Measurements from ENCODE around the gene FCHO1. TPM values are rescaled to one million over a fixed set of nuclear protein-coding genes. Genes with fewer than 3 reads are reported as not detected.
A peak's percentile ranks its signal among the peaks of the same experiment; 100 is the strongest.

FCHO1 gene
- total RNA-seq, 2 experiments from 2014 or later = 40.7 to 43.1 TPM

- H3K27me3 ChIP-seq (ENCODE audit: control insufficient read depth in 1 of 2, insufficient read depth in 2 of 2, low read length in 2 of 2) = no peaks in the 10 kb centered on the region
- Mint-ChIP-seq H3K9me3 (no peaks in the 10 kb centered on the region), H3K27ac (peak overlapping the region; percentile 33), H3K36me3 (ENCODE audit: low read depth) (peaks cover 79% of the 10 kb centered on the region), H3K4me3 (no peak overlapping the region), H3K27me3 (no peaks in the 10 kb centered on the region), H3K4me1 (ENCODE audit: low read depth) (peaks cover 4% of the 10 kb centered on the region)
- ATAC-seq (ENCODE audit: poor library complexity) = peak; percentile 54
- intact Hi-C loops (cut with DNase I, micrococcal nuclease) = no loop called here
- CTCF ChIA-PET = no interaction called here
- peaks cover 4% of the 10 kb centered on the region for H3K4me1 ChIP-seq (ENCODE audit: insufficient read depth, low read length)
- no peaks in the 10 kb centered on the region for H3K9me3 ChIP-seq (ENCODE audit: control insufficient read depth in 1 of 2, insufficient read depth in 1 of 2, low read length in 2 of 2)
- H3K36me3 ChIP-seq (ENCODE audit: insufficient read depth, low read length) = peaks cover 69% of the 10 kb centered on the region
- POLR2A ChIA-PET = interaction anchor here (1.9 kb wide), 1 partner anchor 85 kb away, joined by 4 read pairs; no protein-coding TSS in a partner anchor
- peak in 3 of 14 experiments; percentile 39 to 66 (median 48) for DNase-seq
- TF ChIP-seq CTCF (IDR thresholded peaks at IDR 0.05) = no peak
- no peak overlapping the region for H3K4me3 ChIP-seq (ENCODE audit: low read length)
- no peak overlapping the region for H3K27ac ChIP-seq (ENCODE audit: low read depth in 1 of 2, low read length in 2 of 2)
Measured at GRCh38 chr19:17765069-17765618, 13.9 kb downstream of the FCHO1 start.

DNA sequence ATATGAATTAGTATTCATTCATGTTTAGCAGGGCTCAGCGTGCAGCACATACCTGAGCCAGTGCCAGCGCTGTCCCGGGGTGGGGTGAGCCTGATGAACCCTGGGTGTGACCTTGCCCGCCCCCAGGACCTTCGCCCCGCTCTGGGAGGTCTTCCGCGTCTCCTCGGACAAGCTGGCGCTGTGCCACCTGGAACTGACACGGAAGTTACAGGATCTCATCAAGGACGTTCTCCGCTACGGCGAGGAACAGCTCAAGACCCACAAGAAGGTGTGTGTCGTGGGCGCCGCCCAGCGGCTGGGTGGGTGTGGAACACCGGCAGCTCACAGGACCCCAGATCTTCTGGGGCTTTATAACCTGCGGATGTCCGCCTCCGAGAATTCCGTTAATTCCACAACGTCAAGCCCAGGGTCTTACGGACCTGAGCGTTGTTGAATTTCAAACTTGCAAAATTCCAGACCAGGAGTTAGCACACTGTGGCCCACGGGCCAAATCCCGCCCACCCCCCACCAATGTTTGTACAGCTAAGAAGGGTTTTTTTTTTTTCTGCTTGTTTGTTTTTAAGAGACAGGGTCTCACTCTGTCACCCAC, 15.4 kb downstream of the FCHO1 start:
- H3K4me3 Mint-ChIP-seq = no peak overlapping the region
- peaks cover 4% of the 10 kb centered on the region for H3K4me1 ChIP-seq (ENCODE audit: insufficient read depth, low read length)
- peak; percentile 54 for ATAC-seq (ENCODE audit: poor library complexity)
- no peak overlapping the region for H3K27ac Mint-ChIP-seq
- H3K9me3 ChIP-seq (ENCODE audit: control insufficient read depth in 1 of 2, insufficient read depth in 1 of 2, low read length in 2 of 2) = no peaks in the 10 kb centered on the region
- peaks cover 75% of the 10 kb centered on the region for H3K36me3 Mint-ChIP-seq (ENCODE audit: low read depth)
- H3K27me3 ChIP-seq (ENCODE audit: control insufficient read depth in 1 of 2, insufficient read depth in 2 of 2, low read length in 2 of 2) = no peaks in the 10 kb centered on the region
- H3K9me3 Mint-ChIP-seq = no peaks in the 10 kb centered on the region
- ChIA-PET POLR2A (interaction anchor here (1.9 kb wide), 1 partner anchor 84 kb away, joined by 4 read pairs; no protein-coding TSS in a partner anchor), CTCF (interaction anchor here (0.7 to 1.2 kb wide), 9 partner anchors 13 to 166 kb away, joined by 3 to 5 read pairs (median 3); partner anchors contain the start of genes CCDC124 and RPL18A)
- peaks cover 75% of the 10 kb centered on the region for H3K36me3 ChIP-seq (ENCODE audit: insufficient read depth, low read length)
- intact Hi-C loops (cut with DNase I, micrococcal nuclease) = no loop called here
- no peak overlapping the region for H3K4me3 ChIP-seq (ENCODE audit: low read length)
- DNase-seq = peak in 11 of 14 experiments; percentile 19 to 65 (median 32)
- TF ChIP-seq CTCF (IDR thresholded peaks at IDR 0.05) = peak; percentile 47
- H3K27ac ChIP-seq (ENCODE audit: low read depth in 1 of 2, low read length in 2 of 2) = no peak overlapping the region
- H3K4me1 Mint-ChIP-seq (ENCODE audit: low read depth) = peaks cover 4% of the 10 kb centered on the region
- no peaks in the 10 kb centered on the region for H3K27me3 Mint-ChIP-seq

DNA sequence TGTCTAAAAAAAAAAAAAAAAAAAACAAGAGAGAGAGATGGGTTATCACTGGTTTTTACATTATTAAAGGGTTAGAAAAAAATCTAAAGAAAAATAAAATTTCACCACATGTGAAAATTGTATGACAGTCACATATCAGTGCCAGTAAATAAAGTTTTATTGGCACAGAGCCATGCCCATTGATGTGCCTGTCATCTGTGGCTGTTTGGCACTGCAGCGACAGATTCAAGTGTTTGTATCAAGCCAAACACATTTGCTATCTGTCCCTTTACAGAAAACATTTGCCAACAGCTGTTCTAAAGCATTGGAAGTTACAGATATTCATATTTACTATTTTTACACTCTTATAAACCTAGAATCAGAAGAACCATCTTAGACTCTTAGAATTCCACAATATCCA, 16.3 kb downstream of the FCHO1 start:
- DNase-seq (no peak), ATAC-seq (ENCODE audit: poor library complexity) (no peak)
- intact Hi-C loops (cut with DNase I, micrococcal nuclease) = no loop called here
- Mint-ChIP-seq H3K9me3 (no peaks in the 10 kb centered on the region), H3K4me3 (no peak overlapping the region), H3K4me1 (ENCODE audit: low read depth) (peaks cover 4% of the 10 kb centered on the region), H3K27ac (no peak overlapping the region), H3K36me3 (ENCODE audit: low read depth) (peaks cover 78% of the 10 kb centered on the region), H3K27me3 (no peaks in the 10 kb centered on the region)
- Histone ChIP-seq H3K4me3 (ENCODE audit: low read length) (no peak overlapping the region), H3K36me3 (ENCODE audit: insufficient read depth, low read length) (peaks cover 77% of the 10 kb centered on the region), H3K9me3 (ENCODE audit: control insufficient read depth in 1 of 2, insufficient read depth in 1 of 2, low read length in 2 of 2) (no peaks in the 10 kb centered on the region), H3K4me1 (ENCODE audit: insufficient read depth, low read length) (peaks cover 4% of the 10 kb centered on the region), H3K27me3 (ENCODE audit: control insufficient read depth in 1 of 2, insufficient read depth in 2 of 2, low read length in 2 of 2) (no peaks in the 10 kb centered on the region), H3K27ac (ENCODE audit: low read depth in 1 of 2, low read length in 2 of 2) (no peak overlapping the region)
- no peak for TF ChIP-seq CTCF (IDR thresholded peaks at IDR 0.05)
- ChIA-PET CTCF (interaction anchor here (1.2 kb wide), 1 partner anchor 88 kb away, joined by 3 read pairs; no protein-coding TSS in a partner anchor), POLR2A (no interaction called here)

Data from CD4-positive, alpha-beta T cell (primary cell).